Testis (tissue), 3 donors: Measurements from ENCODE around the gene MOSMO. TPM values are rescaled to one million over a fixed set of nuclear protein-coding genes. Genes with fewer than 3 reads are reported as not detected.
"Not testable (repeated sequence)": the region's sequence is repeated elsewhere in the genome, so short reads cannot be mapped to it uniquely, and the experiment has no call there.

Experiments
- DNase-seq: peaks from one replicate; pipeline ENCODE4 v3.0.0-alpha.2; 2019
- H3K27ac ChIP-seq, 2 donors: fragments of 200-600 bp; sonication (generic); one replicate each; pipeline ENCODE4 v1.5.1; 2019
- H3K27me3 ChIP-seq: fragments of 200-600 bp; sonication (generic); one replicate; pipeline ENCODE4 v1.5.1; 2019
- H3K36me3 ChIP-seq: fragments of 200-600 bp; sonication (generic); one replicate; pipeline ENCODE4 v1.5.1; 2017; ENCODE audit warnings: low read depth; ENCODE audit errors: missing control alignments
- H3K4me1 ChIP-seq: fragments of 200-600 bp; sonication (generic); one replicate; pipeline ENCODE4 v1.5.1; 2019
- H3K4me3 ChIP-seq, 2 donors: fragments of 200-600 bp; sonication (generic); one replicate each; pipeline ENCODE4 v1.5.1; 2017 to 2019
- H3K9me3 ChIP-seq: fragments of 200-600 bp; sonication (generic); one replicate; pipeline ENCODE4 v1.5.1; 2017
- POLR2A ChIP-seq: fragments of 450-650 bp; IDR thresholded peaks from one replicate; pipeline ENCODE4 v1.6.1; 2017; ENCODE audit warnings: antibody characterized with exemption, mild to moderate bottlenecking, moderate library complexity
- WGBS, 2 donors: methylation state at CpG; one replicate each; pipeline ENCODE4 v1.1.5; 2018; 5-methylcytosine and 5-hydroxymethylcytosine counted together
- intact Hi-C: fragments of 100-400 bp; cut with DNase I; formaldehyde crosslinking; loops from one replicate; pipeline ENCODE4 v1.15.1; 2023; ENCODE audit warnings: low total_unique reads
- polyA plus RNA-seq: library from polyadenylated mRNA; stranded (reverse); fragments of 350-450 nt; fragmentation: Illumina TruSeq; extraction: RNeasy Lipid Tissue Mini Kit (QIAGEN cat#74804); gene quantifications from one replicate; pipeline ENCODE4 v1.2.3, GENCODE V29; 2014; ENCODE audit warnings: low read depth, low replicate concordance; ENCODE audit not compliant: insufficient read depth
- total RNA-seq, 2 donors: library from RNA; depleted of rRNA; stranded (reverse); fragments of >200 nt; gene quantifications; one replicate each; pipeline ENCODE4 v1.2.3, GENCODE V29; 2016
- TF ChIP-seq, protein P1 (sequence below), 3 experiments: fragments of 450-650 bp in 2 of 3; fragments of 200-600 bp in 1 of 3; sonication (generic) in 1 of 3; IDR thresholded peaks; one replicate each; pipeline ENCODE4 v1.5.1; 2016 to 2019; ENCODE audit warnings: antibody characterized with exemption in 3 of 3, mild to moderate bottlenecking in 2 of 3, moderate library complexity in 1 of 3

Gene MOSMO
- total and polyA plus RNA-seq, 3 donors from 2014 or later, result 17.4 to 36.8 (median 33.4) TPM

DNA sequence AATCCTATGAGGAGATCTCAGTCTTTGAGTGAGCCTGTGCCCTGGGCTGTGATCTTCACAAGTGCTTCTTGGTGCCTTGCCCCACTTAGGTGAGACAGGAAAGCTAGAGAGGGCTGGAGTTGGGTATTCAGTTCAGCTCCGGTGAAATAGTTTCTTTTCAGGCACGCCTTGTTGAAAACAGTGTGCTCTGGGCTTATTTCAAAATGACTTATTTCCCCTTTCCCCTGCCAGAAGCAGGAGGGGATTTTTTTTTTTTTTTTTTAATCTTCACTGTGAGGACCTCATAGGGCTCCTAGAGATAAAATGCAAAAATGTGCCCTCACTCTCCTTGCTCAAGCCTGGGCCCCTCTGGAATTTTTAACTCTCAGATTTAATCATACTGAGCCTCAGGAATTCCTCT is 27.2 kb downstream of the MOSMO start:
- no peak for DNase-seq
- no peak for TF ChIP-seq POLR2A
- TF ChIP-seq, protein P1, sequence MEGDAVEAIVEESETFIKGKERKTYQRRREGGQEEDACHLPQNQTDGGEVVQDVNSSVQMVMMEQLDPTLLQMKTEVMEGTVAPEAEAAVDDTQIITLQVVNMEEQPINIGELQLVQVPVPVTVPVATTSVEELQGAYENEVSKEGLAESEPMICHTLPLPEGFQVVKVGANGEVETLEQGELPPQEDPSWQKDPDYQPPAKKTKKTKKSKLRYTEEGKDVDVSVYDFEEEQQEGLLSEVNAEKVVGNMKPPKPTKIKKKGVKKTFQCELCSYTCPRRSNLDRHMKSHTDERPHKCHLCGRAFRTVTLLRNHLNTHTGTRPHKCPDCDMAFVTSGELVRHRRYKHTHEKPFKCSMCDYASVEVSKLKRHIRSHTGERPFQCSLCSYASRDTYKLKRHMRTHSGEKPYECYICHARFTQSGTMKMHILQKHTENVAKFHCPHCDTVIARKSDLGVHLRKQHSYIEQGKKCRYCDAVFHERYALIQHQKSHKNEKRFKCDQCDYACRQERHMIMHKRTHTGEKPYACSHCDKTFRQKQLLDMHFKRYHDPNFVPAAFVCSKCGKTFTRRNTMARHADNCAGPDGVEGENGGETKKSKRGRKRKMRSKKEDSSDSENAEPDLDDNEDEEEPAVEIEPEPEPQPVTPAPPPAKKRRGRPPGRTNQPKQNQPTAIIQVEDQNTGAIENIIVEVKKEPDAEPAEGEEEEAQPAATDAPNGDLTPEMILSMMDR (IDR thresholded peaks at IDR 0.05), result no peak
- Histone ChIP-seq H3K4me3 (no peak overlapping the region), H3K27me3 (no peaks in the 10 kb centered on the region), H3K36me3 (no peaks in the 10 kb centered on the region), H3K4me1 (peaks cover 5% of the 10 kb centered on the region), H3K27ac (no peak overlapping the region), H3K9me3 (no peaks in the 10 kb centered on the region)
- WGBS, 2 donors, result 48 to 61% methylated on average over 2 of the region's 2 CpGs
- intact Hi-C loops, result no loop called here

DNA sequence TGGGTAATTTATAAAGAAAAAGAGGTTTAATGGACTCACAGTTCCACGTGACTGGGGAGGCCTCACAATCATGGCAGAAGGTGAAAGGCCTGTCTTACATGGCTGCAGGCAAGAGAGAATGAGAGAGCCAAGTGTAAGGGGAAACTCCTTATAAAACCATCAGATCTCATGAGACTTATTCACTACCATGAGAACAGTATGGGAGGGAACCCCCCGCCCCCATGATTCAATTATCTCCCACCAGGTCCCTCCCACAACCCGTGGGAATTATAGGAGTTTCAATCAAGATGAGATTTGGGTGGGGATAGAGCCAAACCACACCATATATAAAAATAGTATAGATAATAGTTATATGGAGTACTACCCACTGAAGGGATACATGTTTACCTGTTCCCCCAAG is 36.0 kb downstream of the MOSMO start:
- WGBS, 2 donors, result 85 to 93% methylated on average over 3 of the region's 3 CpGs
- H3K27me3 ChIP-seq, H3K9me3 ChIP-seq, H3K27ac ChIP-seq, H3K4me1 ChIP-seq, DNase-seq, H3K36me3 ChIP-seq, H3K4me3 ChIP-seq, intact Hi-C loops: not testable (repeated sequence)

DNA sequence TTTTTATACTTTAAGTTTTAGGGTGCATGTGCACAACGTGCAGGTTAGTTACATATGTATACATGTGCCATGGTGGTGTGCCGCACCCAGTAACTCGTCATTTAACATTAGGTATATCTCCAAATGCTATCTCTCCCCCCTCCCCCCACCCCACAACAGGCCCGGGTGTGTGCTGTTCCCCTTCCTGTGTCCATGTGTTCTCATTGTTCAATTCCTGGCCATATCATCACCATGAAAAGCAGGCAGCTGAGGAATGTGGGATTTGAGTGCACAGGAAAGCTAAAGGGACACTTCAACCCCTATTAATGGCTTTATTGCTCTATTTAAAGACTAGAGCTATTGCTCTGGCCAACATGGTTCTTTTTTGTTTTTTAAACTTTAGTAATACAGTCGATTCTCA is 38.0 kb downstream of the MOSMO start:
- H3K27me3 ChIP-seq, H3K36me3 ChIP-seq, intact Hi-C loops, H3K9me3 ChIP-seq, H3K27ac ChIP-seq, H3K4me3 ChIP-seq, H3K4me1 ChIP-seq, DNase-seq: not testable (repeated sequence)
- WGBS, 2 donors, result 66 to 67% methylated on average over 5 of the region's 5 CpGs

DNA sequence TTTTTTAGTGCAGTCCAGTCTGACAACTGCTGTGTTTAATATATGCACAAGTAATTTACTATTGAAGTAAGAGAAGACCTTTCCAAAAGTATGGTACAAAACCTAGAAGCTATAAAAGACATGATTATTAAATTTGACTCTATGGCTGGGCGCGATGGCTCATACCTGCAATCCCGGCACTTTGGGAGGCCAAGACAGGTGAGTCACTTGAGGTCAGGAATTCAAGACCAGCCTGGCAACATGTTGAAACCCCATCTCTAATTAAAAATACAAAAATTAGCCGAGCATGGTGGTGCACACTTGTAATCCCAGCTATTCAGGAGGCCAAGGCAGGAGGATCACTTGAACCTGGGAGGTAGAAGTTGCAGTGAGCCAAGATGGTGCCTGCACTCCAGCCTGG is 43.1 kb downstream of the MOSMO start:
- Histone ChIP-seq H3K36me3 (no peaks in the 10 kb centered on the region), H3K9me3 (no peaks in the 10 kb centered on the region), H3K4me1 (no peaks in the 10 kb centered on the region), H3K4me3 (no peak overlapping the region), H3K27me3 (no peaks in the 10 kb centered on the region), H3K27ac (no peak overlapping the region)
- 87 to 90% methylated on average over 4 of the region's 4 CpGs for whole genome bisulfite sequencing, 2 donors
- intact Hi-C loops, result no loop called here
- DNase-seq, result no peak
- TF ChIP-seq, protein P1 (IDR thresholded peaks at IDR 0.05), result no peak
- TF ChIP-seq POLR2A, result no peak

DNA sequence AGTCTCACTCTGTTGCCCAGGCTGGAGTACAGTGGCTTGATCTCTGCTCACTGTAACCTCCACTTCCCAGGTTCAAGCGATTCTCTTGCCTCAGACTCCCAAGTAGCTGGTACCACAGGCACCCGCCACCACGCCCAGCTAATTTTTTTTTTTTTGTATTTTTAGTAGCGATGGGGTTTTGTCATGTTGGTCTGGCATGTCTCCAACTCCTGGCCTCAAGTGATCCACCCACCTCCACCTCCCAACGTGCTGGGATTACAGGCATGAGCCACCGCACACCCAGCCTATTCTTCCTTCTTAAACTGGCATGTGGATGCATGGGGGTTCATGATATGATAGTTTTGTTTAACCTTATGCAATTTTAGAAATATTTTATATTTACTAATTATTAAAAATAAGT is 45.1 kb downstream of the MOSMO start:
- Histone ChIP-seq H3K36me3 (no peaks in the 10 kb centered on the region), H3K4me3 (no peak overlapping the region), H3K27me3 (no peaks in the 10 kb centered on the region), H3K4me1 (no peaks in the 10 kb centered on the region), H3K27ac (no peak overlapping the region), H3K9me3 (no peaks in the 10 kb centered on the region)
- WGBS, 2 donors, result 83 to 90% methylated on average over 6 of the region's 6 CpGs
- no peak for DNase-seq
- intact Hi-C loops, result no loop called here
- TF ChIP-seq, protein P1 (IDR thresholded peaks at IDR 0.05), result no peak
- no peak for TF ChIP-seq POLR2A

DNA sequence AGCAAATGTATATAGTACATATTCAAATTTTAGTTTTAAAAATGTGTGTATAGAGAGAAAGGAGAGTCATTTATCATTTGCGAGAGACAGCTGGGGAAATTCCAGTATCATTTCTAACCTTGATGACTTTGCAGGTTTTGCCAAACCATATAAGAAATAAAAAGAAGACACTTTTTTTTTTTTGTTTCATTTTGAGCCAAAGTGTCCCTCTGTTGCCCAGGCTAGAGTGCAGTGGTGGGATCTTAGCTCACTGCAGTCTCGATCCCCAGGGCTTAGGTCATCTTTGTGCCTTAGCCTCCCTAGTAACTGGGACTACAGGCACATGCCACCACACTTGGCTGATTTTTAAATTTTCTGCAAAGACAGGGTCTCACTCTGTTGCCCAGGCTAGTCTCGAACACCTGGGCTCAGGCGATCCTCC is 46.0 kb downstream of the MOSMO start:
- DNase-seq, result no peak
- no peaks in the 10 kb centered on the region for H3K27me3 ChIP-seq
- intact Hi-C loops, result no loop called here
- 90 to 95% methylated on average over 4 of the region's 4 CpGs for WGBS, 2 donors
- no peaks in the 10 kb centered on the region for H3K4me1 ChIP-seq
- H3K4me3 ChIP-seq, result no peak overlapping the region
- H3K27ac ChIP-seq, result no peak overlapping the region
- no peak for TF ChIP-seq POLR2A
- TF ChIP-seq, protein P1 (IDR thresholded peaks at IDR 0.05), result no peak
- no peaks in the 10 kb centered on the region for H3K9me3 ChIP-seq
- H3K36me3 ChIP-seq, result no peaks in the 10 kb centered on the region
